ENCODE data around the gene MBD3L3.
"Not testable (repeated sequence)": the region's sequence is repeated elsewhere in the genome, so short reads cannot be mapped to it uniquely, and the experiment has no call there.

- TF ChIP-seq CTCF, POLR2A (IDR thresholded peaks at IDR 0.05): not testable (repeated sequence)
Observed at GRCh38 chr19:7059977-7060376, 1.5 kb upstream of the MBD3L3 start.

Data from upper lobe of left lung (tissue), 4 donors.